ENCODE data around the gene ANTKMT. TPM values are rescaled to one million over a fixed set of nuclear protein-coding genes. Genes with fewer than 3 reads are reported as not detected.
"Not testable (repeated sequence)": the region's sequence is repeated elsewhere in the genome, so short reads cannot be mapped to it uniquely, and the experiment has no call there.

Gene ANTKMT
- total RNA-seq, 2 experiments from 2014 or later = 37.3 to 40.1 TPM

- H3K4me1 Mint-ChIP-seq = peaks cover 2% of the 10 kb centered on the region
- no peaks in the 10 kb centered on the region for H3K9me3 Mint-ChIP-seq
- H3K36me3 Mint-ChIP-seq = no peaks in the 10 kb centered on the region
- H3K4me3 Mint-ChIP-seq = no peak overlapping the region
- no peak overlapping the region for H3K27ac Mint-ChIP-seq
- no peak for DNase-seq
- no peaks in the 10 kb centered on the region for H3K27me3 Mint-ChIP-seq
Measured at GRCh38 chr16:746637-747036, 25.7 kb downstream of the ANTKMT start.

GRCh38 chr16:747978-748746 is 27.2 kb downstream of the ANTKMT start:
- DNase-seq = no peak
- H3K4me3 Mint-ChIP-seq = no peak overlapping the region
- no peaks in the 10 kb centered on the region for H3K9me3 Mint-ChIP-seq
- H3K36me3 Mint-ChIP-seq = no peaks in the 10 kb centered on the region
- no peaks in the 10 kb centered on the region for H3K27me3 Mint-ChIP-seq
- no peak overlapping the region for H3K27ac Mint-ChIP-seq
- no peaks in the 10 kb centered on the region for H3K4me1 Mint-ChIP-seq

- H3K4me3 Mint-ChIP-seq = no peak overlapping the region
- no peak overlapping the region for H3K27ac Mint-ChIP-seq
- H3K9me3 Mint-ChIP-seq = no peaks in the 10 kb centered on the region
- H3K4me1 Mint-ChIP-seq = no peaks in the 10 kb centered on the region
- no peak for DNase-seq
- no peaks in the 10 kb centered on the region for H3K27me3 Mint-ChIP-seq
- H3K36me3 Mint-ChIP-seq = no peaks in the 10 kb centered on the region
Measured at GRCh38 chr16:749010-749409, 28.1 kb downstream of the ANTKMT start.

GRCh38 chr16:750485-750884 is 29.5 kb downstream of the ANTKMT start:
- no peaks in the 10 kb centered on the region for H3K9me3 Mint-ChIP-seq
- H3K4me1 Mint-ChIP-seq = peaks cover 5% of the 10 kb centered on the region
- no peak for DNase-seq
- H3K27ac Mint-ChIP-seq = no peak overlapping the region
- no peaks in the 10 kb centered on the region for H3K36me3 Mint-ChIP-seq
- peaks cover under 1% of the 10 kb centered on the region for H3K27me3 Mint-ChIP-seq
- H3K4me3 Mint-ChIP-seq = no peak overlapping the region

- no peaks in the 10 kb centered on the region for H3K36me3 Mint-ChIP-seq
- H3K4me3 Mint-ChIP-seq = no peak overlapping the region
- H3K27ac Mint-ChIP-seq = no peak overlapping the region
- no peaks in the 10 kb centered on the region for H3K9me3 Mint-ChIP-seq
- DNase-seq = no peak
- peaks cover 5% of the 10 kb centered on the region for H3K4me1 Mint-ChIP-seq
- peaks cover 5% of the 10 kb centered on the region for H3K27me3 Mint-ChIP-seq
Measured at GRCh38 chr16:751152-752006, 30.4 kb downstream of the ANTKMT start.

- H3K27ac Mint-ChIP-seq = no peak overlapping the region
- H3K9me3 Mint-ChIP-seq = no peaks in the 10 kb centered on the region
- peaks cover 5% of the 10 kb centered on the region for H3K4me1 Mint-ChIP-seq
Measured at GRCh38 chr16:752007-752312, 31.0 kb downstream of the ANTKMT start.

GRCh38 chr16:754121-754607 is 33.2 kb downstream of the ANTKMT start:
- not testable (repeated sequence) for H3K4me1 Mint-ChIP-seq, H3K4me3 Mint-ChIP-seq, H3K27ac Mint-ChIP-seq

More at GRCh38 chr16:752007-752312, 31.0 kb downstream of the ANTKMT start:
- H3K36me3 Mint-ChIP-seq = peaks cover 2% of the 10 kb centered on the region
- no peak overlapping the region for H3K4me3 Mint-ChIP-seq
- H3K27me3 Mint-ChIP-seq = peaks cover 5% of the 10 kb centered on the region
- no peak for DNase-seq

GRCh38 chr16:754656-755055 is 33.7 kb downstream of the ANTKMT start:
- Mint-ChIP-seq H3K36me3 (peaks cover 2% of the 10 kb centered on the region), H3K4me1 (peaks cover 5% of the 10 kb centered on the region), H3K27me3 (peaks cover 9% of the 10 kb centered on the region), H3K9me3 (no peaks in the 10 kb centered on the region), H3K4me3 (no peak overlapping the region), H3K27ac (no peak overlapping the region)
- no peak for DNase-seq

More at GRCh38 chr16:754121-754607, 33.2 kb downstream of the ANTKMT start:
- not testable (repeated sequence) for DNase-seq, H3K36me3 Mint-ChIP-seq, H3K9me3 Mint-ChIP-seq, H3K27me3 Mint-ChIP-seq

- Mint-ChIP-seq H3K36me3 (peaks cover 2% of the 10 kb centered on the region), H3K27me3 (peaks cover 9% of the 10 kb centered on the region), H3K4me1 (peaks cover 5% of the 10 kb centered on the region), H3K4me3 (no peak overlapping the region), H3K9me3 (no peaks in the 10 kb centered on the region), H3K27ac (no peak overlapping the region)
- DNase-seq = no peak
Measured at GRCh38 chr16:756428-756827, 35.5 kb downstream of the ANTKMT start.

- H3K36me3 Mint-ChIP-seq = peaks cover 2% of the 10 kb centered on the region
- peaks cover 9% of the 10 kb centered on the region for H3K27me3 Mint-ChIP-seq
- H3K4me3 Mint-ChIP-seq = no peak overlapping the region
- peaks cover 5% of the 10 kb centered on the region for H3K4me1 Mint-ChIP-seq
- H3K9me3 Mint-ChIP-seq = no peaks in the 10 kb centered on the region
- H3K27ac Mint-ChIP-seq = no peak overlapping the region
- no peak for DNase-seq
Measured at GRCh38 chr16:759110-759910, 38.4 kb downstream of the ANTKMT start.

GRCh38 chr16:760065-760464 is 39.1 kb downstream of the ANTKMT start:
- Mint-ChIP-seq H3K4me1 (no peaks in the 10 kb centered on the region), H3K27ac (no peak overlapping the region), H3K27me3 (peaks cover 9% of the 10 kb centered on the region), H3K9me3 (no peaks in the 10 kb centered on the region), H3K4me3 (no peak overlapping the region), H3K36me3 (peaks cover 2% of the 10 kb centered on the region)
- DNase-seq = no peak

GRCh38 chr16:760545-761343 is 39.8 kb downstream of the ANTKMT start, which contains the start of gene MSLN:
Gene MSLN, plus strand, starts transcription at chr16:760734. Its CDS starts 1,947 bp downstream, at chr16:762681.
- H3K9me3 Mint-ChIP-seq = no peaks in the 10 kb centered on the region
- no peak within 1 kb of the TSS for H3K4me3 Mint-ChIP-seq
- peaks cover 6% of the 10 kb centered on the region for H3K27me3 Mint-ChIP-seq
- H3K36me3 Mint-ChIP-seq = peaks cover 2% of the 10 kb centered on the region
- no peak within 1 kb of the TSS for H3K27ac Mint-ChIP-seq
- DNase-seq = no peak
- no peaks in the 10 kb centered on the region for H3K4me1 Mint-ChIP-seq

GRCh38 chr16:761625-762513 is 40.9 kb downstream of the ANTKMT start:
- no peak for DNase-seq
- H3K4me3 Mint-ChIP-seq = no peak overlapping the region
- no peaks in the 10 kb centered on the region for H3K36me3 Mint-ChIP-seq
- H3K27me3 Mint-ChIP-seq = peaks cover 4% of the 10 kb centered on the region
- no peaks in the 10 kb centered on the region for H3K4me1 Mint-ChIP-seq
- H3K27ac Mint-ChIP-seq = no peak overlapping the region
- H3K9me3 Mint-ChIP-seq = no peaks in the 10 kb centered on the region
